ENCODE measurements around the gene HTT. TPM values are rescaled to one million over a fixed set of nuclear protein-coding genes. Genes with fewer than 3 reads are reported as not detected.

HTT gene
- total RNA-seq, 2 donors from 2014 or later = 56.3 to 89.5 TPM

GRCh38 chr4:3121596-3121995 is 47.1 kb downstream of the HTT start:
- Histone ChIP-seq H3K4me3 (no peak overlapping the region), H3K27me3 (replicated peaks; ENCODE audit: insufficient read depth) (no peaks in the 10 kb centered on the region), H3K4me1 (ENCODE audit: control insufficient read depth in 1 of 2, low read depth in 2 of 2) (peaks cover 3 to 7% of the 10 kb centered on the region in 2 donors), H3K27ac (no peak overlapping the region), H3K9me3 (no peaks in the 10 kb centered on the region), H3K36me3 (peaks cover 21% of the 10 kb centered on the region)
- ATAC-seq (ENCODE audit: insufficient number of reproducible peaks, low FRiP score, low read depth) (no peak), DNase-seq (ENCODE audit: low spot score) (no peak)
- TF ChIP-seq CTCF (IDR thresholded peaks at IDR 0.05) = no peak

- no peak for TF ChIP-seq CTCF (IDR thresholded peaks at IDR 0.05)
- H3K4me1 ChIP-seq (ENCODE audit: control insufficient read depth in 1 of 2, low read depth in 2 of 2) = peaks cover 3 to 7% of the 10 kb centered on the region in 2 donors
- H3K4me3 ChIP-seq = no peak overlapping the region
- no peak overlapping the region for H3K27ac ChIP-seq
- ATAC-seq (ENCODE audit: insufficient number of reproducible peaks, low FRiP score, low read depth) = no peak
- H3K36me3 ChIP-seq = peaks cover 21% of the 10 kb centered on the region
- H3K9me3 ChIP-seq = no peaks in the 10 kb centered on the region
- H3K27me3 ChIP-seq (replicated peaks; ENCODE audit: insufficient read depth) = no peaks in the 10 kb centered on the region
- no peak for DNase-seq (ENCODE audit: low spot score)
Measured at GRCh38 chr4:3122081-3122563, 47.6 kb downstream of the HTT start.

- peak overlapping the region in 1 of 2 donors; percentile 11 for H3K27ac ChIP-seq
- H3K4me3 ChIP-seq = no peak overlapping the region
- TF ChIP-seq CTCF (IDR thresholded peaks at IDR 0.05) = no peak
- no peak for DNase-seq (ENCODE audit: low spot score)
- ATAC-seq (ENCODE audit: insufficient number of reproducible peaks, low FRiP score, low read depth) = no peak
- no peaks in the 10 kb centered on the region for H3K9me3 ChIP-seq
- peaks cover 32% of the 10 kb centered on the region for H3K36me3 ChIP-seq
- H3K27me3 ChIP-seq (replicated peaks; ENCODE audit: insufficient read depth) = no peaks in the 10 kb centered on the region
- H3K4me1 ChIP-seq (ENCODE audit: control insufficient read depth in 1 of 2, low read depth in 2 of 2) = peaks cover 3 to 7% of the 10 kb centered on the region in 2 donors
Measured at GRCh38 chr4:3123181-3123671, 48.7 kb downstream of the HTT start.

GRCh38 chr4:3124070-3124767 is 49.7 kb downstream of the HTT start:
- no peaks in the 10 kb centered on the region for H3K27me3 ChIP-seq (replicated peaks; ENCODE audit: insufficient read depth)
- H3K4me1 ChIP-seq (ENCODE audit: control insufficient read depth in 1 of 2, low read depth in 2 of 2) = peaks cover 3 to 7% of the 10 kb centered on the region in 2 donors
- no peak overlapping the region for H3K27ac ChIP-seq
- H3K36me3 ChIP-seq = peaks cover 32% of the 10 kb centered on the region
- no peak for DNase-seq (ENCODE audit: low spot score)
- no peak for ATAC-seq (ENCODE audit: insufficient number of reproducible peaks, low FRiP score, low read depth)
- no peak overlapping the region for H3K4me3 ChIP-seq
- TF ChIP-seq CTCF (IDR thresholded peaks at IDR 0.05) = no peak
- no peaks in the 10 kb centered on the region for H3K9me3 ChIP-seq

- no peak overlapping the region for H3K27ac ChIP-seq
- no peak for TF ChIP-seq CTCF (IDR thresholded peaks at IDR 0.05)
- H3K36me3 ChIP-seq = peaks cover 45% of the 10 kb centered on the region
- H3K9me3 ChIP-seq = no peaks in the 10 kb centered on the region
- ATAC-seq (ENCODE audit: insufficient number of reproducible peaks, low FRiP score, low read depth) (no peak), DNase-seq (ENCODE audit: low spot score) (no peak)
- H3K27me3 ChIP-seq (replicated peaks; ENCODE audit: insufficient read depth) = no peaks in the 10 kb centered on the region
- no peak overlapping the region for H3K4me3 ChIP-seq
- peaks cover 3 to 4% of the 10 kb centered on the region in 2 donors for H3K4me1 ChIP-seq (ENCODE audit: control insufficient read depth in 1 of 2, low read depth in 2 of 2)
Measured at GRCh38 chr4:3127112-3127511, 52.6 kb downstream of the HTT start.

Measured in thoracic aorta (tissue), 2 donors.